SK-N-SH (cell line): ENCODE measurements around the gene ADORA3. TPM values are rescaled to one million over a fixed set of nuclear protein-coding genes. Genes with fewer than 3 reads are reported as not detected.

Experiments
- CTCF ChIA-PET: fragments of 300-600, 350-600 bp; formaldehyde crosslinking; extraction: SDS; loops from one replicate; lab custom pipeline; 2021; lab: Yijun Ruan, JAX
- POLR2A ChIA-PET: fragments of 350-600 bp; sonication (Branson Sonifier 250); formaldehyde crosslinking; extraction: SDS; loops from one replicate; lab custom pipeline; 2020; ENCODE audit warnings: antibody characterized with exemption, inconsistent platforms; lab: Yijun Ruan, JAX
- DNase-seq: peaks from one replicate; pipeline ENCODE4 v3.0.0; 2012
- H2AFZ ChIP-seq: fragments of 200-600 bp; sonication (generic); 2 replicates; pipeline ENCODE4 v1.8.1; 2016; ENCODE audit warnings: antibody characterized with exemption, mild to moderate bottlenecking, low read depth
- H3F3A ChIP-seq: fragments of 200-600 bp; sonication (generic); replicated peaks from 2 replicates; pipeline ENCODE3; 2016; ENCODE audit warnings: antibody characterized with exemption, mild to moderate bottlenecking; ENCODE audit not compliant: insufficient read depth
- H3K27ac ChIP-seq, 2 experiments: fragments of 200-500 bp in 1 of 2; fragments of 200-600 bp in 1 of 2; sonication (Bioruptor generic) in 1 of 2; sonication (generic), shearing (Covaris generic) in 1 of 2; 2 replicates each; pipeline versions ENCODE4 v1.5.1 to v1.6.1; 2014 to 2016; ENCODE audit warnings: low read depth in 2 of 2, inconsistent platforms in 1 of 2, low read length in 1 of 2, mild to moderate bottlenecking in 1 of 2, mixed read lengths in 1 of 2
- H3K27me3 ChIP-seq: fragments of 200-600 bp; sonication (generic), shearing (Covaris generic); 2 replicates; pipeline ENCODE4 v1.6.1; 2016; ENCODE audit warnings: mixed run types; ENCODE audit not compliant: insufficient read depth
- H3K36me3 ChIP-seq, 2 experiments: fragments of 200-500 bp in 1 of 2; fragments of 200-600 bp in 1 of 2; sonication (Bioruptor generic) in 1 of 2; sonication (generic) in 1 of 2; replicated peaks in 1 of 2; 2 replicates each; pipeline versions ENCODE3 to v1.5.1; 2014 to 2016; ENCODE audit warnings: low read length in 1 of 2, mild to moderate bottlenecking in 1 of 2; ENCODE audit not compliant: insufficient read depth in 2 of 2, control insufficient read depth in 1 of 2
- H3K4me1 ChIP-seq, 2 experiments: fragments of 200-500 bp in 1 of 2; fragments of 200-600 bp in 1 of 2; sonication (Bioruptor generic) in 1 of 2; sonication (generic), shearing (Covaris generic) in 1 of 2; 2 replicates each; pipeline versions ENCODE4 v1.5.1 to v1.6.1; 2014 to 2016; ENCODE audit warnings: low read depth in 1 of 2, low read length in 1 of 2, mixed run types in 1 of 2; ENCODE audit not compliant: insufficient read depth in 2 of 2, control insufficient read depth in 1 of 2
- H3K4me2 ChIP-seq: fragments of 200-600 bp; sonication (generic), shearing (Covaris generic); 2 replicates; pipeline ENCODE4 v1.6.1; 2017; ENCODE audit warnings: mixed run types
- H3K4me3 ChIP-seq, 2 experiments: fragments of 200-500 bp in 1 of 2; fragments of 200-600 bp in 1 of 2; sonication (Bioruptor generic) in 1 of 2; sonication (generic), shearing (Covaris generic) in 1 of 2; 2 replicates each; pipeline versions ENCODE4 v1.5.1 to v1.8.1; 2014 to 2016; ENCODE audit warnings: low read depth in 2 of 2, inconsistent platforms in 1 of 2, low read length in 1 of 2, mild to moderate bottlenecking in 1 of 2, mixed read lengths in 1 of 2, moderate library complexity in 1 of 2
- H3K79me2 ChIP-seq: fragments of 200-600 bp; sonication (generic); 2 replicates; pipeline ENCODE4 v1.8.1; 2017; ENCODE audit warnings: mild to moderate bottlenecking; ENCODE audit not compliant: insufficient read depth
- H3K9ac ChIP-seq: fragments of 200-600 bp; sonication (generic); 2 replicates; pipeline ENCODE4 v1.6.1; 2017; ENCODE audit warnings: mixed run types
- H3K9me2 ChIP-seq: fragments of 200-600 bp; sonication (generic); 2 replicates; pipeline ENCODE4 v1.6.1; 2017; ENCODE audit warnings: mixed run types
- H3K9me3 ChIP-seq: fragments of 200-600 bp; sonication (generic); 2 replicates; pipeline ENCODE4 v1.6.1; 2017; ENCODE audit warnings: mixed run types, mild to moderate bottlenecking, moderate library complexity
- H4K20me1 ChIP-seq: fragments of 200-600 bp; sonication (generic); 2 replicates; pipeline ENCODE4 v1.6.1; 2017; ENCODE audit warnings: mild to moderate bottlenecking, mixed run types; ENCODE audit not compliant: insufficient read depth
- ELF1 ChIP-seq: IDR thresholded peaks from 2 replicates; pipeline ENCODE4 v1.4.0; 2012
- IRF3 ChIP-seq: fragments of 150-350 bp; IDR thresholded peaks from 2 replicates; pipeline ENCODE4 v1.6.1; 2016; ENCODE audit warnings: mild to moderate bottlenecking, low read depth, low read length
- MAX ChIP-seq: IDR thresholded peaks from 2 replicates; pipeline ENCODE4 v1.4.0; 2012; ENCODE audit warnings: low read depth
- MXI1 ChIP-seq: IDR thresholded peaks from 2 replicates; pipeline ENCODE4 v1.6.1; 2012; ENCODE audit warnings: mild to moderate bottlenecking, low read depth, low read length, improper control_type of control experiment
- NFIC ChIP-seq: IDR thresholded peaks from 2 replicates; pipeline ENCODE4 v1.4.0; 2012; ENCODE audit warnings: borderline replicate concordance
- RCOR1 ChIP-seq: fragments of 150-350 bp; IDR thresholded peaks from 2 replicates; pipeline ENCODE4 v1.6.1; 2017; ENCODE audit warnings: antibody characterized with exemption, low read length
- SMC3 ChIP-seq: IDR thresholded peaks from 2 replicates; pipeline ENCODE4 v1.6.1; 2012; ENCODE audit warnings: low read depth, low read length, improper control_type of control experiment
- TAF1 ChIP-seq: IDR thresholded peaks from 2 replicates; pipeline ENCODE4 v1.6.1; 2012; ENCODE audit warnings: low read depth, mild to moderate bottlenecking, low read length, moderate library complexity, borderline replicate concordance
- USF1 ChIP-seq: IDR thresholded peaks from 2 replicates; pipeline ENCODE4 v1.4.0; 2012; ENCODE audit warnings: low read depth, borderline replicate concordance
- YY1 ChIP-seq: IDR thresholded peaks from 2 replicates; pipeline ENCODE4 v1.4.0; 2012; ENCODE audit warnings: low read depth, mild to moderate bottlenecking
- WGBS: methylation state at CpG from one replicate; pipeline ENCODE4 v1.1.6; 2017; ENCODE audit warnings: low lambda C conversion rate; 5-methylcytosine and 5-hydroxymethylcytosine counted together
- polyA plus RNA-seq, 3 experiments: library from polyadenylated mRNA; depleted of rRNA; stranded (reverse); fragments of >200 nt; gene quantifications; 2 replicates each; pipeline ENCODE4 v1.2.3, GENCODE V29; 2012
- small RNA-seq, 7 experiments: library from RNA; depleted of rRNA; stranded (forward); fragments of <200 nt; gene quantifications; one replicate each; pipeline ENCODE3, GENCODE V24; 2012

Gene ADORA3
- polyA plus RNA-seq, 1 of the 3 experiments (the other 2 are of a cell fraction) = not detected

- Histone ChIP-seq H3K9me2 (no peaks in the 10 kb centered on the region), H3K4me3 (peak overlapping the region; percentile 97 to 99), H3K9ac (peak overlapping the region; percentile 93), H3K9me3 (no peaks in the 10 kb centered on the region), H3K79me2 (peaks cover 92% of the 10 kb centered on the region), H3K27me3 (no peaks in the 10 kb centered on the region), H3K36me3 (peaks cover 36 to 48% of the 10 kb centered on the region in 2 experiments), H3F3A (no peaks in the 10 kb centered on the region), H4K20me1 (no peaks in the 10 kb centered on the region), H3K4me2 (peak overlapping the region; percentile 92), H2AFZ (peak overlapping the region; percentile 93), H3K4me1 (peaks cover 5% of the 10 kb centered on the region in 2 experiments; a peak in 3 of 4 replicates), H3K27ac (peak overlapping the region; percentile 69 to 78; a peak in 3 of 4 replicates)
- DNase-seq = no peak
- CTCF ChIA-PET = interaction anchor here (1.3 kb wide), 1 partner anchor 226 kb away, joined by 4 read pairs; no protein-coding TSS in a partner anchor
- TF ChIP-seq MAX (no peak), TAF1 (no peak), IRF3 (no peak), ELF1 (no peak), YY1 (no peak), SMC3 (no peak), MXI1 (no peak), RCOR1 (no peak), USF1 (no peak), NFIC (no peak)
- 3% methylated on average over 8 of the region's 8 CpGs for WGBS
- POLR2A ChIA-PET = no interaction called here
Measured at GRCh38 chr1:111449703-111450017, 53.8 kb downstream of the ADORA3 start.

Small RNA genes within 50 kb of the gene (small RNA-seq; reads per million reads assigned to genes)
- gene RNU6-792P = 0 to 21.2 (median 1.4) reads per million in 7 experiments

Other genes with a start within 250 kb of the ADORA3 start
- gene CHIA, start 212.8 kb downstream of the ADORA3 start, polyA plus RNA-seq (2012; rRNA removed) = not detected in 2 replicates
- 0.18 and 0.34 TPM in 2 replicates for gene OVGP1, start 75.9 kb downstream of the ADORA3 start, polyA plus RNA-seq (2012; rRNA removed)
- gene WDR77, start 54.4 kb downstream of the ADORA3 start, polyA plus RNA-seq (2012; rRNA removed) = 97.1 and 131 TPM in 2 replicates
- 177 and 216 TPM in 2 replicates for gene ATP5PB, start 54.2 kb downstream of the ADORA3 start, polyA plus RNA-seq (2012; rRNA removed)
- gene C1orf162, start 29.6 kb downstream of the ADORA3 start, polyA plus RNA-seq (2012; rRNA removed) = 0.13 and 0.16 TPM in 2 replicates
- not detected in 2 replicates for gene TMIGD3, start within 50 bp of the ADORA3 start, polyA plus RNA-seq (2012; rRNA removed)
- gene RAP1A, start 116.2 kb upstream of the ADORA3 start, polyA plus RNA-seq (2012; rRNA removed) = 17.7 and 19.8 TPM in 2 replicates
- gene INKA2, start 235.8 kb upstream of the ADORA3 start, polyA plus RNA-seq (2012; rRNA removed) = 1.1 and 1.2 TPM in 2 replicates